GM23248 (cell line): ENCODE measurements around the gene UBAC2. TPM values are rescaled to one million over a fixed set of nuclear protein-coding genes. Genes with fewer than 3 reads are reported as not detected.
A peak's percentile ranks its signal among the peaks of the same experiment; 100 is the strongest.
"Not testable (repeated sequence)": the region's sequence is repeated elsewhere in the genome, so short reads cannot be mapped to it uniquely, and the experiment has no call there.

Experiments used
- DNase-seq: peaks from one replicate; pipeline ENCODE4 v3.0.0-alpha.2; 2015
- H2AFZ ChIP-seq: fragments of 200-600 bp; sonication (generic); 2 replicates; pipeline ENCODE4 v1.6.1; 2016; ENCODE audit warnings: antibody characterized with exemption
- H3F3A ChIP-seq: fragments of 200-600 bp; sonication (generic); 2 replicates; pipeline ENCODE4 v1.6.1; 2016; ENCODE audit warnings: mild to moderate bottlenecking, antibody characterized with exemption, mixed run types; ENCODE audit not compliant: insufficient read depth
- H3K27ac ChIP-seq: fragments of 200-600 bp; sonication (generic); 2 replicates; pipeline ENCODE4 v1.5.1; 2016; ENCODE audit warnings: mild to moderate bottlenecking
- H3K27me3 ChIP-seq: fragments of 200-600 bp; sonication (generic); replicated peaks from 2 replicates; pipeline ENCODE4 v1.6.1; 2016; ENCODE audit warnings: mild to moderate bottlenecking; ENCODE audit not compliant: insufficient read depth
- H3K36me3 ChIP-seq: fragments of 200-600 bp; sonication (generic); 2 replicates; pipeline ENCODE4 v1.6.1; 2016; ENCODE audit warnings: low read depth, mild to moderate bottlenecking
- H3K4me1 ChIP-seq: fragments of 200-600 bp; sonication (generic); 2 replicates; pipeline ENCODE4 v1.6.1; 2016; ENCODE audit warnings: mild to moderate bottlenecking; ENCODE audit not compliant: insufficient read depth
- H3K4me2 ChIP-seq: fragments of 200-600 bp; sonication (generic); one replicate; pipeline ENCODE4 v1.6.1; 2016; ENCODE audit warnings: mild to moderate bottlenecking; ENCODE audit not compliant: unreplicated experiment
- H3K4me3 ChIP-seq: fragments of 200-600 bp; sonication (generic); 2 replicates; pipeline ENCODE4 v1.5.1; 2016; ENCODE audit warnings: mild to moderate bottlenecking
- H3K79me2 ChIP-seq: fragments of 200-600 bp; sonication (generic); 2 replicates; pipeline ENCODE4 v1.6.1; 2016; ENCODE audit warnings: mild to moderate bottlenecking; ENCODE audit not compliant: insufficient read depth
- H3K9ac ChIP-seq: fragments of 200-600 bp; sonication (generic); 2 replicates; pipeline ENCODE4 v1.6.1; 2016; ENCODE audit warnings: mild to moderate bottlenecking
- H3K9me2 ChIP-seq: fragments of 200-600 bp; sonication (generic); 2 replicates; pipeline ENCODE4 v1.6.1; 2016; ENCODE audit warnings: mixed run types, mild to moderate bottlenecking, moderate library complexity; ENCODE audit not compliant: insufficient read depth
- H3K9me3 ChIP-seq: fragments of 200-600 bp; sonication (generic); one replicate; pipeline ENCODE4 v1.6.1; 2017; ENCODE audit warnings: low read depth
- H4K20me1 ChIP-seq: fragments of 200-600 bp; sonication (generic); 2 replicates; pipeline ENCODE4 v1.6.0; 2016; ENCODE audit not compliant: insufficient read depth
- EZH2 ChIP-seq: fragments of 200-600 bp; sonication (generic); IDR thresholded peaks from 2 replicates; pipeline ENCODE4 v1.6.1; 2018; ENCODE audit warnings: antibody characterized with exemption, mild to moderate bottlenecking; ENCODE audit not compliant: insufficient read depth, poor library complexity, severe bottlenecking
- EZH2phosphoT487 ChIP-seq: fragments of 200-600 bp; sonication (generic); IDR thresholded peaks from 2 replicates; pipeline ENCODE4 v1.6.1; 2018; ENCODE audit warnings: antibody characterized with exemption, moderate library complexity, mild to moderate bottlenecking, low read depth; ENCODE audit not compliant: insufficient read depth
- WGBS, 2 experiments: methylation state at CpG; one replicate each; pipeline ENCODE4 v1.1.6; 2015 to 2017; ENCODE audit warnings: low lambda C conversion rate in 2 of 2, low coverage in 1 of 2; ENCODE audit errors: missing lambda C conversion rate in 2 of 2; 5-methylcytosine and 5-hydroxymethylcytosine counted together
- in situ Hi-C: fragments of 300-500 bp; cut with MboI; formaldehyde crosslinking; loops from 2 replicates; pipeline ENCODE4 v1.15.0; 2020
- polyA plus RNA-seq: library from polyadenylated mRNA; unstranded; fragments of >200 nt; fragmentation: Nextera tagmentation; extraction: Ambion mirVana; gene quantifications from 2 replicates; pipeline ENCODE4 v1.2.1, GENCODE V29; 2016
- total RNA-seq: library from RNA; depleted of rRNA; stranded (reverse); fragments of >200 nt; shearing (Covaris generic); gene quantifications from 2 replicates; pipeline ENCODE4 v1.2.3, GENCODE V29; 2014

Gene UBAC2
- total and polyA plus RNA-seq, 2 experiments from 2014 or later: 66.1 to 95.9 TPM

- Histone ChIP-seq H3K9ac (peak overlapping the region; percentile 21; the same call in 1 of the 2 replicates), H2AFZ (no peak overlapping the region), H3K9me2 (no peaks in the 10 kb centered on the region), H3K27me3 (no peaks in the 10 kb centered on the region), H3F3A (peaks cover 27% of the 10 kb centered on the region), H4K20me1 (peaks cover 31% of the 10 kb centered on the region; the same call in 1 of the 2 replicates), H3K36me3 (no peaks in the 10 kb centered on the region), H3K4me2 (peak overlapping the region; percentile 76), H3K4me1 (peaks cover 26% of the 10 kb centered on the region), H3K79me2 (peaks cover 81% of the 10 kb centered on the region), H3K27ac (peak overlapping the region; percentile 53), H3K4me3 (peak overlapping the region; percentile 22; the same call in 1 of the 2 replicates), H3K9me3 (no peaks in the 10 kb centered on the region)
- 59% methylated on average over 13 of the region's 13 CpGs for WGBS, 2 experiments
- DNase-seq: peak; percentile 84
- in situ Hi-C loops: no loop called here
- TF ChIP-seq EZH2 (no peak), EZH2phosphoT487 (0 out of 2 replicates have a peak, but pooled peaks have one; percentile 78)
These were observed 28.4 kb downstream of the UBAC2 start for GRCh38 chr13:99228737-99229691.

GRCh38 chr13:99230588-99230987, 29.9 kb downstream of the UBAC2 start:
- H3K4me2 ChIP-seq, DNase-seq, H2AFZ ChIP-seq, in situ Hi-C loops, H3K9ac ChIP-seq, H3K36me3 ChIP-seq, H3K4me3 ChIP-seq, H3K9me3 ChIP-seq, H3K27me3 ChIP-seq, H3K27ac ChIP-seq, H3K9me2 ChIP-seq: not testable (repeated sequence)
- Histone ChIP-seq H3K4me1 (peaks cover 26% of the 10 kb centered on the region), H3K79me2 (peaks cover 80% of the 10 kb centered on the region), H3F3A (peaks cover 27% of the 10 kb centered on the region), H4K20me1 (peaks cover 17% of the 10 kb centered on the region; the same call in 1 of the 2 replicates)
- 91 to 95% methylated on average over 12 of the region's 12 CpGs for WGBS, 2 experiments

DNA sequence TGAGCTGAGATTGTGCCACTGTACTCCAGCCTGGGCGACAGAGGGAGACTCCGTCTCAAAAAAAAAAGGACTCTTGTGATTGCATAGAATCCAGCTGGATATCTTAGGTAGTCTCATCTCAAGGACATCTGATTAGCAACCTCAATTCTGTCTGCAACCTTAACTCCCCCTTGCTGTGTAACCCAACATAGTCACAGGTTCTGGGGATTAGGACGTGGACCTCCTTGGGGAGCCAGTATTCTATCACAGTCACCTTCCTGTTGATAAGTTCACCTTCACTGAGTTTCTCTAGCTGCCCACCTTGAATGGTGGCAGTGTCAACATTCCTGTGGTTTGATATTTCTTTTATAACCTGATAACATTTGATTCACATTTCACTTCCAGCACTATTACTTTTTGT, 30.3 kb downstream of the UBAC2 start:
- no peaks in the 10 kb centered on the region for H3K36me3 ChIP-seq
- peaks cover 27% of the 10 kb centered on the region for H3F3A ChIP-seq
- in situ Hi-C loops: no loop called here
- no peaks in the 10 kb centered on the region for H3K27me3 ChIP-seq
- H3K4me1 ChIP-seq: peaks cover 26% of the 10 kb centered on the region
- H4K20me1 ChIP-seq: peaks cover 14% of the 10 kb centered on the region
- no peaks in the 10 kb centered on the region for H3K9me3 ChIP-seq
- TF ChIP-seq EZH2: no peak
- no peak for TF ChIP-seq EZH2phosphoT487
- 94 to 97% methylated on average over 3 of the region's 3 CpGs for WGBS, 2 experiments
- H3K27ac ChIP-seq: no peak overlapping the region
- no peak overlapping the region for H2AFZ ChIP-seq
- no peak overlapping the region for H3K4me3 ChIP-seq
- DNase-seq: no peak
- H3K79me2 ChIP-seq: peaks cover 80% of the 10 kb centered on the region
- H3K4me2 ChIP-seq: no peak overlapping the region
- H3K9ac ChIP-seq: no peak overlapping the region
- H3K9me2 ChIP-seq: no peaks in the 10 kb centered on the region

DNA sequence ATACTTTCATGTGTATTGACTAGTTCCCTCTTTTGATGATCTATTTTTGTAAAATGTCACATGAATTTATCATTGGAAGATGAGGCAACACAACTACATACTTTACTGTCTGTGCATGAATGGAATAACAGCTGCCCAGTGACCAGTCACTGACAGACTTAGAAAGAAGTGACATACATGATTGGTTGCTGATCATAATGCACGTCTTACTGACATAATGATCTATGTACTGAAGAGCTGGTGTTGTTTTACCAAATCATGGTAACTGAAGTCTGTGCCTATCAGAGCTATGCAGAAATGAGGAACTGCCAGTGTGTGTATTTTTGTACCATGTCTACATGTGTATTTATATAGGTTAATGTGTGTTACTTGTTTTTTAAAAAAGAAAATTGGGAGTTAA, 31.1 kb downstream of the UBAC2 start:
- Histone ChIP-seq H2AFZ (no peak overlapping the region), H3K4me3 (no peak overlapping the region), H3K27ac (no peak overlapping the region), H3K9me2 (no peaks in the 10 kb centered on the region), H3F3A (peaks cover 27% of the 10 kb centered on the region), H3K4me1 (peaks cover 26% of the 10 kb centered on the region), H4K20me1 (peaks cover 14% of the 10 kb centered on the region), H3K4me2 (no peak overlapping the region), H3K27me3 (no peaks in the 10 kb centered on the region), H3K79me2 (peaks cover 77% of the 10 kb centered on the region), H3K9me3 (no peaks in the 10 kb centered on the region), H3K9ac (no peak overlapping the region), H3K36me3 (no peaks in the 10 kb centered on the region)
- TF ChIP-seq EZH2phosphoT487: no peak
- no peak for TF ChIP-seq EZH2
- WGBS, 2 experiments: 39 to 41% methylated on average over 1 of the region's 1 CpG
- in situ Hi-C loops: no loop called here
- DNase-seq: no peak
